ENCODE measurements around the gene G6PD. TPM values are rescaled to one million over a fixed set of nuclear protein-coding genes. Genes with fewer than 3 reads are reported as not detected.
"Not testable (repeated sequence)": the region's sequence is repeated elsewhere in the genome, so short reads cannot be mapped to it uniquely, and the experiment has no call there.

The G6PD gene
- total and polyA plus RNA-seq, 2 of the 8 experiments (the other 6 are each of a cell fraction or from before 2014, with no cell fraction given) = 47.3 to 55.1 TPM

DNA sequence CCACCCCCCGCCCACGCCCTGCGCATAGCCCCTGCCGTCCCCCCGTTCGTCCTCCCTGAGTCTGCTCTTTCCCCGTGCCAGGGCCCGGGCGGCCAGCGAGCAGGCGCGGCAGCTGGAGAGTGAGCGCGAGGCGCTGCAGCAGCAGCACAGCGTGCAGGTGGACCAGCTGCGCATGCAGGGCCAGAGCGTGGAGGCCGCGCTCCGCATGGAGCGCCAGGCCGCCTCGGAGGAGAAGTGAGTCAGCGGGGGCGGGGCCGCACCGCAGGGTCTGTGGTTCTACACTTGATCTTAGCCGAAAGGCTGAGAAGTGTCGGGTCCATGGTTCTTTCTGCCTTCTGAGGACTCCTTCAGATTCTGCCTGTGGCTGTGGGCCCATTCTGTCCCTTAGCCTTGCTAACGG is 13.7 kb upstream of the G6PD start:
- H2BK15ac ChIP-seq (ENCODE audit: low read length); POLR2A ChIA-PET (ENCODE audit: partially characterized antibody); H4K5ac ChIP-seq (ENCODE audit: insufficient read length, low read depth, low read length); FAIRE-seq; H3K14ac ChIP-seq (ENCODE audit: insufficient read length); H3K27me3 ChIP-seq (replicated peaks in 1 of 4; ENCODE audit: control insufficient read depth in 3 of 4, extremely low read depth in 1 of 4, insufficient read depth in 3 of 4, low read length in 3 of 4); H2AK5ac ChIP-seq (ENCODE audit: low read depth, low read length); DNase-seq (ENCODE audit: low read depth in 1 of 2, low spot score in 2 of 2); H3K4me2 ChIP-seq (ENCODE audit: insufficient read depth in 1 of 2, low read depth in 2 of 2, low read length in 2 of 2); H3K18ac ChIP-seq (ENCODE audit: extremely low read depth, low read length); H3K4me3 ChIP-seq (ENCODE audit: extremely low read depth in 1 of 4, insufficient read depth in 2 of 4, low read depth in 3 of 4, low read length in 4 of 4); H3K27ac ChIP-seq (ENCODE audit: low read depth, low read length); H2BK12ac ChIP-seq (ENCODE audit: low read depth, low read length); H3K4ac ChIP-seq (replicated peaks; ENCODE audit: insufficient read length, low read depth, low read length); H3K4me1 ChIP-seq (replicated peaks in 1 of 4; ENCODE audit: control insufficient read depth in 3 of 4, insufficient read depth in 4 of 4, low read length in 3 of 4); H4K20me1 ChIP-seq (replicated peaks in 1 of 2; ENCODE audit: control insufficient read depth in 1 of 2, insufficient read depth in 2 of 2, low read length in 2 of 2); H2BK120ac ChIP-seq (replicated peaks; ENCODE audit: low read depth, low read length); H3K23ac ChIP-seq (ENCODE audit: insufficient read length); H2AFZ ChIP-seq (ENCODE audit: low read length); H2BK5ac ChIP-seq (ENCODE audit: low read depth, low read length); H3K23me2 ChIP-seq (ENCODE audit: low read depth, low read length); H3K9ac ChIP-seq (replicated peaks in 1 of 4; ENCODE audit: extremely low read depth in 1 of 4, low read depth in 3 of 4, low read length in 3 of 4); H2BK20ac ChIP-seq (ENCODE audit: low read length); H3K56ac ChIP-seq (replicated peaks; ENCODE audit: insufficient read length, low read depth, low read length); CTCF ChIA-PET (ENCODE audit: partially characterized antibody); H3K9me3 ChIP-seq (ENCODE audit: insufficient read depth in 2 of 2, low read depth in 1 of 2, low read length in 1 of 2); H3K36me3 ChIP-seq (ENCODE audit: control insufficient read depth in 2 of 4, insufficient read depth in 4 of 4, low read length in 3 of 4); H4K8ac ChIP-seq (ENCODE audit: extremely low read depth, insufficient read depth, low read length); H4K91ac ChIP-seq (replicated peaks; ENCODE audit: insufficient read length, low read length); H3K79me1 ChIP-seq (ENCODE audit: low read depth, low read length); H3K79me2 ChIP-seq (ENCODE audit: control insufficient read depth in 1 of 2, insufficient read depth in 2 of 2, low read length in 2 of 2): not testable (repeated sequence)
- WGBS, 2 experiments (ENCODE audit: extremely low coverage in 1 of 2, insufficient coverage in 1 of 2, insufficient read length in 1 of 2, insufficient replicate concordance in 2 of 2, low coverage in 1 of 2, low lambda C conversion rate in 2 of 2, missing lambda C conversion rate in 1 of 2) = 86% methylated on average over 7 of the region's 31 CpGs; no CpG with 5 or more reads in 1 of the 2 experiments

DNA sequence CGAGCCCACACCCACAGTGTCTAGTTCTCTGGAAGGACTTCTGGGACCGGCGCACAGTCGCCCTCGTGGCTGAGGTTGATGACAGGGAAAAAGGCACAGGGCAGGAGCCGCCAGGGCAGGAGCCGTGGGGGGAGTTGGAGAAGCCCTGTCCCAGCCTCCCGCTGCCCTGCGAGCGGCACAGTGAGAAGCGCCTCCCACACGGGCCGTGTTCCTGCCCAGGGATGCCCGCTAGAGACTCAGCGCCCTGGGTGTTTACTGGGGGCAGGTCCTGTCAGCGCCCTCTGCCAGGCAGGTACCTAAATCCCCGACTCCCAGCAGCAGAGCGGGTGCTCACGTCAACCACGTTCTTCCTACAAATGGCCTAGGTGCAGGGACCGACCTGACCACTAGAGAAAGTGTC is 12.2 kb upstream of the G6PD start:
- H2BK5ac ChIP-seq (ENCODE audit: low read depth, low read length); H3K4me3 ChIP-seq (ENCODE audit: extremely low read depth in 1 of 4, insufficient read depth in 2 of 4, low read depth in 3 of 4, low read length in 4 of 4); H3K36me3 ChIP-seq (ENCODE audit: control insufficient read depth in 2 of 4, insufficient read depth in 4 of 4, low read length in 3 of 4); H3K27ac ChIP-seq (ENCODE audit: low read depth, low read length); H4K5ac ChIP-seq (ENCODE audit: insufficient read length, low read depth, low read length); H3K23ac ChIP-seq (ENCODE audit: insufficient read length); H2AK5ac ChIP-seq (ENCODE audit: low read depth, low read length); H3K23me2 ChIP-seq (ENCODE audit: low read depth, low read length); H2BK20ac ChIP-seq (ENCODE audit: low read length); H3K4me1 ChIP-seq (replicated peaks in 1 of 4; ENCODE audit: control insufficient read depth in 3 of 4, insufficient read depth in 4 of 4, low read length in 3 of 4); H3K79me1 ChIP-seq (ENCODE audit: low read depth, low read length); DNase-seq (ENCODE audit: low read depth in 1 of 2, low spot score in 2 of 2); H2BK120ac ChIP-seq (replicated peaks; ENCODE audit: low read depth, low read length); POLR2A ChIA-PET (ENCODE audit: partially characterized antibody); H3K79me2 ChIP-seq (ENCODE audit: control insufficient read depth in 1 of 2, insufficient read depth in 2 of 2, low read length in 2 of 2); H3K4ac ChIP-seq (replicated peaks; ENCODE audit: insufficient read length, low read depth, low read length); H3K56ac ChIP-seq (replicated peaks; ENCODE audit: insufficient read length, low read depth, low read length); H3K18ac ChIP-seq (ENCODE audit: extremely low read depth, low read length); H4K8ac ChIP-seq (ENCODE audit: extremely low read depth, insufficient read depth, low read length); H4K20me1 ChIP-seq (replicated peaks in 1 of 2; ENCODE audit: control insufficient read depth in 1 of 2, insufficient read depth in 2 of 2, low read length in 2 of 2); H3K9ac ChIP-seq (replicated peaks in 1 of 4; ENCODE audit: extremely low read depth in 1 of 4, low read depth in 3 of 4, low read length in 3 of 4); H3K4me2 ChIP-seq (ENCODE audit: insufficient read depth in 1 of 2, low read depth in 2 of 2, low read length in 2 of 2); H2BK15ac ChIP-seq (ENCODE audit: low read length); H4K91ac ChIP-seq (replicated peaks; ENCODE audit: insufficient read length, low read length); H3K27me3 ChIP-seq (replicated peaks in 1 of 4; ENCODE audit: control insufficient read depth in 3 of 4, extremely low read depth in 1 of 4, insufficient read depth in 3 of 4, low read length in 3 of 4); H3K9me3 ChIP-seq (ENCODE audit: insufficient read depth in 2 of 2, low read depth in 1 of 2, low read length in 1 of 2); H2AFZ ChIP-seq (ENCODE audit: low read length); FAIRE-seq; H2BK12ac ChIP-seq (ENCODE audit: low read depth, low read length); CTCF ChIA-PET (ENCODE audit: partially characterized antibody); H3K14ac ChIP-seq (ENCODE audit: insufficient read length): not testable (repeated sequence)
- no CpG with 5 or more reads among the region's 21 CpGs for WGBS, 2 experiments (ENCODE audit: extremely low coverage in 1 of 2, insufficient coverage in 1 of 2, insufficient read length in 1 of 2, insufficient replicate concordance in 2 of 2, low coverage in 1 of 2, low lambda C conversion rate in 2 of 2, missing lambda C conversion rate in 1 of 2)

All from H1 (cell line).